Central memory CD8-positive, alpha-beta T cell (primary cell): ENCODE results near the gene MAP2K5.

Source experiments
- ATAC-seq: fragments of 150-1000 bp; cut with Tn5 transposase; replicated peaks from 2 replicates; pipeline ENCODE4 v1.10.0; 2022; ENCODE audit warnings: mild to moderate bottlenecking, moderate FRiP score, moderate number of reproducible peaks; ENCODE audit not compliant: poor library complexity, severe bottlenecking; ENCODE audit errors: extremely low read depth
- DNase-seq, 2 donors: peaks; one replicate each; pipeline ENCODE4 v3.0.0; 2021; ENCODE audit warnings: low spot score in 2 of 2
- H3K27ac Mint-ChIP-seq: one replicate; pipeline ENCODE4 v1.8.0; 2022; ENCODE audit warnings: low read depth, mild to moderate bottlenecking, moderate library complexity, mixed read lengths
- H3K27me3 Mint-ChIP-seq: one replicate; pipeline ENCODE4 v1.8.0; 2022; ENCODE audit warnings: mixed read lengths
- H3K36me3 Mint-ChIP-seq: one replicate; pipeline ENCODE4 v1.8.0; 2022; ENCODE audit warnings: mild to moderate bottlenecking, moderate library complexity, mixed read lengths; ENCODE audit not compliant: insufficient read depth
- H3K4me1 Mint-ChIP-seq: one replicate; pipeline ENCODE4 v1.8.0; 2022; ENCODE audit warnings: mixed read lengths
- H3K4me3 Mint-ChIP-seq: one replicate; pipeline ENCODE4 v1.8.0; 2022; ENCODE audit warnings: mild to moderate bottlenecking, moderate library complexity, mixed read lengths
- H3K9me3 Mint-ChIP-seq: one replicate; pipeline ENCODE4 v1.8.0; 2022; ENCODE audit warnings: mixed read lengths

MAP2K5 gene

GRCh38 chr15:67717776-67718175 is 175.3 kb downstream of the MAP2K5 start:
- Mint-ChIP-seq H3K4me1 (no peaks in the 10 kb centered on the region), H3K27me3 (no peaks in the 10 kb centered on the region), H3K36me3 (no peaks in the 10 kb centered on the region), H3K27ac (no peak overlapping the region), H3K4me3 (no peak overlapping the region), H3K9me3 (no peaks in the 10 kb centered on the region)
- DNase-seq = no peak
- no peak for ATAC-seq

DNA sequence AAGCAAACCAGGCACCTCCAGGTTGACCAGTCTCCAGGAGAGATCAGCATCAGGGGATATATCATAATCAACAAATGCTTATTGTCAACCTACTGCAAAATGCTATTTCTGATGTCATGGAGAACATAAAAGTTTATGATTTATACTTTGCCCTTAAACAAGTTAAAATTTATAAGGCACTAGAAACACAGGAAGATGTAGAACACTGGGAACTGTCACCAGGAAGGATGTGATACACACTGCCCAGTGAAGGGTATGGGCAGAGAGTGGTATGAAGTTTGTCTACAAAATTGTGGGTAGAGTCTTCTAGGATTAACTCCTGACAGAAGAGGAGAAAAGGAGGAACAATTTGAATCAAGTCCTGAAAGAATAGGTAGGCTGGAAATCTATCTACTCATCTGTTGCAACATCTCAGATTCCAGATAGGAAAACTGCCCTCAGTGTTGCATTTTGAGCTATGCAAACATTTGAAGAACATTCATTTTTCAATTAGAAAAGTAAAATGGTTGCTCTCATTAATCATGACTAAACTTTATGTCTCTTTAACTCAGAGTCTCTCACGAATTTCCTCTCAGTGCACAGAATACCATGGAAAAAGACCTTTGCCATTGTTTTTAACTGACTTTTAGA is 176.9 kb downstream of the MAP2K5 start:
- Mint-ChIP-seq H3K27me3 (no peaks in the 10 kb centered on the region), H3K27ac (no peak overlapping the region), H3K9me3 (no peaks in the 10 kb centered on the region), H3K4me1 (no peaks in the 10 kb centered on the region), H3K36me3 (no peaks in the 10 kb centered on the region), H3K4me3 (no peak overlapping the region)
- no peak for DNase-seq
- no peak for ATAC-seq

DNA sequence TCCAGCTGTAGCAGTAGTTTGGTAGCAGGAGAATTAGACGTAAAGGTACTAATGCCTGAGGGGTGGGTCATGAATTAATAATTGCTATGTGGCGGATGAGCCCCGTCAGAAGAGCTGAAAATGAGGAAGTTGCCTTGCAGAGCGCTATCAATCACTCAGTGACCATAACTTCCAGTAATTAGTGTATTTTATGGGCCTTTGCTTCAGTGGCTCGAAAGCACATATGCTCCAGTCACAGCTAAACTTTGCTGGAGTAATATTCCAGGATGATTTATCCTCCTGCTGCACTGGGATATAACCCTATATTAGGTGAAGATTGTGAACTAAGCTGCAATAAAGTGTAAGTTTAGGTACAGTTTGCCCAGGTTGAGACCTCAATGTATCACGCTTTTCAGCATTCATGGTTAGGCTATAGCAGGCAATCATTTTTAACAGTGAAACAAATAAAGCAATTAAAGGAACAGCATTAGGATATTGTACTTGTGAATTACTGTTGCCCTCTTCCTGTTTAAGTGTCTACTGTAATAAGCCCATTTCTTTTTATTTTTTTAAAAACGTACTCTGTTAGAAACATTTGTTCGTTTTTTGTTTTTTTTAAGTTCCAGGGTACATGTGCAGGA is 178.2 kb downstream of the MAP2K5 start:
- Mint-ChIP-seq H3K27me3 (no peaks in the 10 kb centered on the region), H3K4me1 (no peaks in the 10 kb centered on the region), H3K4me3 (no peak overlapping the region), H3K27ac (no peak overlapping the region), H3K9me3 (no peaks in the 10 kb centered on the region), H3K36me3 (no peaks in the 10 kb centered on the region)
- ATAC-seq = no peak
- no peak for DNase-seq

DNA sequence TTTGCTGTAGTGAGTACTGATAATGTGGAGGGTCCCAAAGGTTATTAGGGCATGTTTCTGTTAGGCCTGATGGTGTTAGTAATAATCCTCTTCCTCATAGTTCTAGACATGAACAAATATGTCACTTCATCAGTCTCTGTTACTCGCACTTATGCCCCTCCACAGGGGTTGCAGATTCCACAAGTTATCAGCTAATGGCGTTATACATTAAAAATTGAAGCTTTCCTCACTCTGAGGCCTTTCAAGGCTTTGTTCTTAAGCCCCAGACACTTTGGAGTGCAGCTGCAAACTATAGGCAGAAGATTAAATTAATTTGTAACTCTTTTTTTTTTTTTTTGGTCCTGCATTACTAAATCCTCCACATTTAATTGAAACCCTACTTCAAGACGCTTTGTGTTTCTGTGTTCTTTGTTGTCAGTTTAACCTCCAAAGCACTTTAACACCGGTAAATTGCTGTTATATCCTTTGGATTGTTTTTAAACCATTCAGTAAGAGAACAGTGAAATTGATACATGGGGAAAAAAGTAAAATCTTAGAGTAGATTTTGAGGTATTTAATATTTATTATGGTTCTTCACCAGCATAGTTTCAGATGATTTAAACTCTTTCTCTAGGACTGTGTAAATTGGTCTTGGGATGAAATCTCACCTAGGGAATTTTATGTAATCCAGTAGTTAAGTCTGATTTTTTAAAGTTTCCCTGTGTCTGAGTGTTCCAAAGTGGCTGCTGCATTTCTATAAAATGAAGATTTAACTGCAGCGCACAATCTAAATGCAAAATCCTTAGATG is 179.7 kb downstream of the MAP2K5 start:
- no peaks in the 10 kb centered on the region for H3K27me3 Mint-ChIP-seq
- no peak overlapping the region for H3K27ac Mint-ChIP-seq
- ATAC-seq (no peak), DNase-seq (no peak)
- no peaks in the 10 kb centered on the region for H3K9me3 Mint-ChIP-seq
- H3K36me3 Mint-ChIP-seq = no peaks in the 10 kb centered on the region
- no peak overlapping the region for H3K4me3 Mint-ChIP-seq
- H3K4me1 Mint-ChIP-seq = no peaks in the 10 kb centered on the region

DNA sequence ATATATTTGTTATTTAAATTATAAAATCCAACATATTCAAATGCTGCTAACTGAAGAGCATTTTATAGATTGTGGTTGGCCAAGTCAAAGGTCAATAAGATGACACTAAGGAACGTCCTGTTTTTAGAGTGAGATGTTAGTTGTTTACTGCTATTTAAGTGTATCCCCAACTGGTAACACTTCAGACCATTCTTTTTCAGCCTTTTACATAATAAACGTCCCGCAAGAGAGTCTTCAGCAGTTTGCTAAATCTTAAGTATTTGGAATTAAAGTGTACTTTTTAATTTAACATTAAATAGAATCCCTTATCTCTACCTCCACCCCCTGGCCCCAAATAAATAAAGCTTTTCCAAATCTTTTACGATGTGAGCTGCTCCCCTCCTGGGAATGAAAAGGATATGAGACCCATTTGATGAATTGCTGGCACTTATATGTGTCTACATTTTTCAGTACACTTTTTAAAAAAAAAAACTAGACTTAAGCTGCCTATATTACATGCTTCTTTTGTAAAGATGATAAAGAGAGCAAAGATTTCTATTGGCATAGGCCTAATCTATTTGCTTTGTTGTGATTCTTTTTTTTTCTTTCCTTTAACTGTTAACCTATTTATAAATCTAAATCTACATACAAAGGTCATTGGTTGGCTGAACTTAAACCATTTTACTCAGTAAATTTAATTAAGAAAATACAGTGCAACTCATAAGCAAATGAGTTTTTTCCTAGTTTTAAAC is 181.0 kb downstream of the MAP2K5 start:
- ATAC-seq (no peak), DNase-seq (no peak)
- Mint-ChIP-seq H3K36me3 (no peaks in the 10 kb centered on the region), H3K27ac (no peak overlapping the region), H3K9me3 (no peaks in the 10 kb centered on the region), H3K4me3 (no peak overlapping the region), H3K4me1 (no peaks in the 10 kb centered on the region), H3K27me3 (no peaks in the 10 kb centered on the region)

- no peaks in the 10 kb centered on the region for H3K36me3 Mint-ChIP-seq
- no peaks in the 10 kb centered on the region for H3K9me3 Mint-ChIP-seq
- no peak overlapping the region for H3K4me3 Mint-ChIP-seq
- H3K27me3 Mint-ChIP-seq = no peaks in the 10 kb centered on the region
- H3K27ac Mint-ChIP-seq = no peak overlapping the region
- H3K4me1 Mint-ChIP-seq = no peaks in the 10 kb centered on the region
- ATAC-seq (no peak), DNase-seq (no peak)
These were observed 182.3 kb downstream of the MAP2K5 start for GRCh38 chr15:67724691-67725375.

DNA sequence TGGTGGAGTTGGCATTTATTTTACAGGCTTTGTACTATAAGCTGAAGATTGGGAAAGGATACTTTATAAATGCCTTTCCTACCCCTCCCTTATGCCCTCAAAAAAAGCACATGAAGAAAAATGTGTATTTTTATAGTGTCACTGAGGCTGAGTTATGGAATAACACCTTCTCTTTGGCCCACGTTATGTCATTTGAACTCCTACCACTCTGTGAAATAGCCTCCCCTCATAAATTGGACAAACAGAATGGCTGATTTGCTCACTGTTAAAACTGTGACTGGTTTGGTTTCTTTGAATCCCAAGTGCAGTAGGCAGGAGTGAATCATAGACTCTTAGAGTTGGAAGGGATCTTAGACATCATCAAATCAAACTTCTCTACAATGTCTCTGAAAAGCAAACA is 187.6 kb downstream of the MAP2K5 start:
- Mint-ChIP-seq H3K27ac (no peak overlapping the region), H3K4me3 (no peak overlapping the region), H3K4me1 (peaks cover 5% of the 10 kb centered on the region), H3K36me3 (no peaks in the 10 kb centered on the region), H3K9me3 (no peaks in the 10 kb centered on the region), H3K27me3 (no peaks in the 10 kb centered on the region)
- ATAC-seq (no peak), DNase-seq (no peak)

- Mint-ChIP-seq H3K27me3 (no peaks in the 10 kb centered on the region), H3K9me3 (no peaks in the 10 kb centered on the region), H3K27ac (no peak overlapping the region), H3K4me1 (peaks cover 5% of the 10 kb centered on the region), H3K4me3 (no peak overlapping the region), H3K36me3 (no peaks in the 10 kb centered on the region)
- no peak for ATAC-seq
- DNase-seq = no peak
These were observed 188.7 kb downstream of the MAP2K5 start for GRCh38 chr15:67731112-67731721.

- H3K27ac Mint-ChIP-seq = no peak overlapping the region
- H3K36me3 Mint-ChIP-seq = no peaks in the 10 kb centered on the region
- no peak overlapping the region for H3K4me3 Mint-ChIP-seq
- H3K9me3 Mint-ChIP-seq = no peaks in the 10 kb centered on the region
- DNase-seq (no peak), ATAC-seq (no peak)
- peaks cover 5% of the 10 kb centered on the region for H3K4me1 Mint-ChIP-seq
- no peaks in the 10 kb centered on the region for H3K27me3 Mint-ChIP-seq
These were observed 189.7 kb downstream of the MAP2K5 start for GRCh38 chr15:67732164-67732563.

DNA sequence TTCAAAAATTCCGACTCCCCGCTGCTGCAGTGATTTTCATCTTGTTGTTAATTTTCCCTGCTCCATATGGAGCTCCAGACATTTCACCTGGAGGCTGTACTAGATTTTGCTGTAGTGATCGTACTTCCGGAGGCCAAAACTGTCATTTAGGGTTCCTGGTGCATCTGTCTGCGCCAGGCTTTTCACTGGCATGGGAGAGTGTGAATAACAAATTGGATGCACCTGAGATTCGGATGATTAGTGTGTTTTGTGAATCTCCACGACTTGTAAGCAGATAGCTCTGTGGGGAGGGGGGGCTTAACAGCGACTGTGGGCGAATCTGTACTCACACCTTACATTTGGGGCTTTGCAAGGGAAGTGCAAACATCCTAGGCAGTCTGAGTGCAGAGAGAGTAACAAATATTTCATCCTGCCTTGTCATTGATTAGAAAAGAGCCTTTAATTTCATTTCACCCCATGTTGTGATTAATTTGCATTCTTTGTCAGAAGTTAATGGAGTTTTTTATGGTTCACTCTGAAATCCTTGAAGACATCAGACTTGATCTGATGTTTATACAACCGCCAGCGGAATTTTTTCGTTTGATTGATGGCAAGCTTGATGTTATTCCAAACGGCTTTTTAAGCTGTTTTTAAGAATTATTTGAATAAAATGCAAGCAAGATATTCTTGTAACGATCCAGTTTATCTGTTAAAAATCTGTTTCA is 190.3 kb downstream of the MAP2K5 start:
- Mint-ChIP-seq H3K27me3 (no peaks in the 10 kb centered on the region), H3K4me1 (peaks cover 5% of the 10 kb centered on the region), H3K9me3 (no peaks in the 10 kb centered on the region), H3K4me3 (no peak overlapping the region), H3K36me3 (no peaks in the 10 kb centered on the region), H3K27ac (no peak overlapping the region)
- ATAC-seq (no peak), DNase-seq (no peak)

GRCh38 chr15:67735896-67736295 is 193.4 kb downstream of the MAP2K5 start:
- DNase-seq (no peak), ATAC-seq (no peak)
- H3K27ac Mint-ChIP-seq = no peak overlapping the region

More at GRCh38 chr15:67735896-67736295, 193.4 kb downstream of the MAP2K5 start:
- Mint-ChIP-seq H3K4me3 (no peak overlapping the region), H3K4me1 (peaks cover 5% of the 10 kb centered on the region), H3K36me3 (peaks cover 2% of the 10 kb centered on the region), H3K27me3 (no peaks in the 10 kb centered on the region), H3K9me3 (no peaks in the 10 kb centered on the region)
